Measurements from ENCODE around the gene BICDL2.
"Not testable (repeated sequence)": the region's sequence is repeated elsewhere in the genome, so short reads cannot be mapped to it uniquely, and the experiment has no call there.

BICDL2 gene

DNA sequence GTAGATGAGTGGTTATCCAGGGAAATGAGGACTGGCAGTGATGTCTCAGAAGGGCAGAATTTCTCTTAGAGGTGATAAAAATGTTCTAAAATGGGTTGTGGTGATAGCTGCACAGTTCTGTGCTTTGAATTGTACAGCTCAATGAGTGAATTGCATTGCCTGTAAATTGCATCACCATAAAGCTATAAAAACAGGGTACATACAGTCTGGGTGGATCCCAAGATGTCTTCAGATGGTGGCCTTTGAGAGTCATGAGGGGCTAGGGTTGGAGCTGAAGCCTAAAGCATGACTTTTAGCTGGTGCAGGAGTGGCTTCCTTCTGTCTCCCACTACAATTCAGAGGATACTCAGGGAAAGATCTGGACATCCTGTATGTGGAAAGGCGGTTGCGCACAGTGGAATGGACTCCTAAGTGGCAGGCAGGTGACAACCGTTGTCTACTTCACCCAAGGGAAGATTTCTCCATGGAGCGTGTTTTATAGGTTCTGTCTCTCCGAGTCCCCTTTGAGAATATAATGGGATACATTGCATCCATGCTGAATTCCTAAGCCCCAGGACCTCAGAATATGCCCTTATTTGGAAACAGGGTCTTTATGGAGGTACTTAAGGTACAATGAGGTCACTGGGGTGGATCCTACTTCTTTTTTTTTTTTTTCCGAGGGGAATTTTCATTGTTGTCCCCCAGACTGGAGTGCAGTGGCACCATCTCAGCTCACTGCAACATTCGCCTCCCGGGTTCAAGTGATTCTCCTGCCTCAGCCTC is 27.1 kb upstream of the BICDL2 start:
- DNase-seq (ENCODE audit: low spot score) = no peak

DNA sequence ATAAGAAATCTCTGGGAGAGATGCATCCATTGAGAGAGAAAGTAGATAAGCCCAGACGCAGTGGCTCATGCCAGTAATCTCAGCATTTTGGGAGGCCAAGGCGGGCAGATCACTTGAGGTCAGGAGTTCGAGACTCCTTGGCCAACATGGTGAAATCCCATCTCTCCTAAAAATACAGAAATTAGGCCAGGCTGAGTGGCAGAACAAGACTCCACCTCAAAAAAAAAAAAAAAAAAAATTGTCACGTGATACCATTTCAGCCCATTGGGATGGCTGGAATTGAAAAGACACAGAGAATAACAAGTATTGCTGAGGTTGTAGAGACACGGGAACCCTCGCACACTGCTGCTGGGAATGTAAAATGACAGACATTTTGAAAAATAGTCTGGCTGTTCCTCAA is 25.8 kb upstream of the BICDL2 start:
- DNase-seq (ENCODE audit: low spot score) = no peak

DNA sequence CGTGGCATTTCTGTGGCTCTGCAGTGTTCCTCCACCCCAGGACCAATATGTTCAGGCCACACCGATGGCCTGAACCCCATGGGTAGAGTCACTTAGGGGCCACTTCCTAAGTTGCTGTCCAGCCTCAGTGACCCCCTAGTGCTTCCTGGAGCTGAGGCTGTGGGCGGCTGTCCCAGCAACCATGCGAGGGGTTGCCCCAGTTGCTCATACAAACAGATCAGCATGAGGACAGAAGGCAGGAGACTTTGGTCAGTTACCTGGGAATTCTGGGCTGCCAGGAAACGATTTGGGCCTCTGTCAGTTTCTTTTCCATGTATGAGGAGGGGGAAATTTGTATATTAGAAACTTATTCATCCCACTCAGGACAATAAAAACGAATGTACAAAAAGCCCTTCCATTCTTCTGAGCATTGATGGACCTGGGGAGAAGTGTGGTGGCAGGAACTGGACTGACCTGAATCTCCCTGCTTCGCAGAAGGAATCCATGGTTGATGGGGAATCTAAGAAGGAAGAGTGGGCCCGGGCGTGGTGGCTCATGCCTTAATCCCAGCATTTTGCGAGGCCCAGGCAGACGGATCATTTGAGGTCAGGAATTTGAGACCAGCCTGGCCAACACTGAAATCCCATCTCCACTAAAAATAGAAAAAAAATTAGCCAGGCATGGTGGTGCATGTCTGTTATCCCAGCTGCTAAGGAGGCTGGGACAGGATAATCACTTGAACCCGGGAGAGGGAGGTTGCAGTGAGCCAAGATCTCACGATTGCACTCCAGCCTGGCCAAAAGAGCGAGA is 23.8 kb upstream of the BICDL2 start:
- no peak for DNase-seq (ENCODE audit: low spot score)

DNA sequence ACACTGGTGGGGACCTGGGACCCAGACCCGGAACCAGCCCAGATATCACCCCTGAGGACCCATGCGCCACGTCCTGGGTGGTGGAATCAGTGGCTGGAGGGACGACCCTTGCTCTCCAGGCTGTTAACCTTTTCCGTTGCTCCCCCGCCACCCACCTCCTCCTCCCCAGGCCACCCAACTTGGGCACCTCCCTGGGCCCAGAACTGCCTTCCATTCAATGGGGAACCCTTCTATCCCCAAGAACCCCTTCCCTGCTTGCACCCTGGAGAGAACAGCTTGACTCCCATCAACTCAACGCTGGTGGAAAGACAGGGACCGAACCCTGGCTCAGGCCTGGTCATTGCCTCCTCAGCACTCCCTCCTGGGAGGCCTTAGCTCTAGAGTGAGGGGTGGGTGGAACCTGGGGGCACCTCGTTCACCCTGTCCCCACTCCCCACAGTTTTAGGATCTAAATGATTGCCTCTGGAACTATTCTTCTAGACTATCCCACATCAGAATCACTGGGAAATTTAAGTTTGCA is 23.0 kb upstream of the BICDL2 start:
- DNase-seq (ENCODE audit: low spot score) = no peak

DNA sequence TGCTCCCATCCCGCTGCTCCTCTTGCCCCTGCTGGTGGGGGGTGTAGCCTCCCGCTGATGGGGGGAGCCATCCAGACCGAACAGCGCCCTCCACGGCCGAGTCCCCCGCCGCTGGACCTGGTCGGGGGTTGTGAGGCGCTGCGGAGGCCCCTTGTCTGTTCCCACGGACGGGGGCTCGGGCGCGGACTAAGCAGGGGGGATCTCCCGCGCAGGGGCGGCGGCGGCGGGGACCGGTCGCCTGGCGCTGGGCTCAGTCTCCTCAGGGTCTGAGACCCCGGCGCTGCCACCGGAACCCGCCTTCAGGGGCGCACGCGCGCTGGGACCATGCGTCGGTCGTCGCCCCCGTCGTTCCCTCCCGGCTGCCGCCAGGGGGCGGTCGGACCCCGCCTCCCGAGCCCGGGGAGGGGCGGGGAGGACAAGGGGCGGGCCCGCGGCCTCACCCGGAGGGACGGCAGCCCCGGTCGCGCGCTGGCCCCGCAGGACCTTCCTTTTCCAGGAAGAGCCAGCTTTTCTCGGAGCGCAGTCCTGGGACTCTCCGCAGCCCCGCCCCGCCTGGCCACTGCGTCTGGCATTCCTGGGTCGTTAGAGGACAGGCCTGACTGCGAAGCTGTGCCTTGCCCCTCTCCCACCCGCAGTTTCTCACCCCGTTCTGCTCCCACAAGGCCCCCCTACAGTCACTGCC is 22.4 kb upstream of the BICDL2 start:
- DNase-seq (ENCODE audit: low spot score) = peak; percentile 96

DNA sequence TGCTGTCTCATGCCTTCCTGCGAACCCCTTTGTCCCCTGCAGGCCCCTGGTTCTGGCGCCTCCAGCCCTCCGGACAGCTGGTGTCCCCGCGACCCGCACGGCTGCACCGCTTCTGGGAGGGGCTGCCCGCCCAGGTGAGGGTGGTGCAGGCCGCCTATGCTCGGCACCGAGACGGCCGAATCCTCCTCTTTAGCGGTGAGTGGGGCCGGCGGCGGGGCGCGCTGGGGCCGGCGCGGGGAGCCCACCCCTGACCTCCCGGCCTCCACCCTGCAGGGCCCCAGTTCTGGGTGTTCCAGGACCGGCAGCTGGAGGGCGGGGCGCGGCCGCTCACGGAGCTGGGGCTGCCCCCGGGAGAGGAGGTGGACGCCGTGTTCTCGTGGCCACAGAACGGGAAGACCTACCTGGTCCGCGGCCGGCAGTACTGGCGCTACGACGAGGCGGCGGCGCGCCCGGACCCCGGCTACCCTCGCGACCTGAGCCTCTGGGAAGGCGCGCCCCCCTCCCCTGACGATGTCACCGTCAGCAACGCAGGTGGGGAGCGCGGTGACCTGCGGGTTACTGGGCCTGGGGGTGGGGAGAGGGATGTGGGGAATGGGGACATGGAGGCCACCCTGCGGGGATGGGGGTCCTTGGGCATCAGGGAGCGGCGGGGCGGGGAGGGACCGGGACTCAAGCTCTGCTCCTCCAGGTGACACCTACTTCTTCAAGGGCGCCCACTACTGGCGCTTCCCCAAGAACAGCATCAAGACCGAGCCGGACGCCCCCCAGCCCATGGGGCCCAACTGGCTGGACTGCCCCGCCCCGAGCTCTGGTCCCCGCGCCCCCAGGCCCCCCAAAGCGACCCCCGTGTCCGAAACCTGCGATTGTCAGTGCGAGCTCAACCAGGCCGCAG is 21.6 kb upstream of the BICDL2 start:
- no peak for DNase-seq (ENCODE audit: low spot score)

DNA sequence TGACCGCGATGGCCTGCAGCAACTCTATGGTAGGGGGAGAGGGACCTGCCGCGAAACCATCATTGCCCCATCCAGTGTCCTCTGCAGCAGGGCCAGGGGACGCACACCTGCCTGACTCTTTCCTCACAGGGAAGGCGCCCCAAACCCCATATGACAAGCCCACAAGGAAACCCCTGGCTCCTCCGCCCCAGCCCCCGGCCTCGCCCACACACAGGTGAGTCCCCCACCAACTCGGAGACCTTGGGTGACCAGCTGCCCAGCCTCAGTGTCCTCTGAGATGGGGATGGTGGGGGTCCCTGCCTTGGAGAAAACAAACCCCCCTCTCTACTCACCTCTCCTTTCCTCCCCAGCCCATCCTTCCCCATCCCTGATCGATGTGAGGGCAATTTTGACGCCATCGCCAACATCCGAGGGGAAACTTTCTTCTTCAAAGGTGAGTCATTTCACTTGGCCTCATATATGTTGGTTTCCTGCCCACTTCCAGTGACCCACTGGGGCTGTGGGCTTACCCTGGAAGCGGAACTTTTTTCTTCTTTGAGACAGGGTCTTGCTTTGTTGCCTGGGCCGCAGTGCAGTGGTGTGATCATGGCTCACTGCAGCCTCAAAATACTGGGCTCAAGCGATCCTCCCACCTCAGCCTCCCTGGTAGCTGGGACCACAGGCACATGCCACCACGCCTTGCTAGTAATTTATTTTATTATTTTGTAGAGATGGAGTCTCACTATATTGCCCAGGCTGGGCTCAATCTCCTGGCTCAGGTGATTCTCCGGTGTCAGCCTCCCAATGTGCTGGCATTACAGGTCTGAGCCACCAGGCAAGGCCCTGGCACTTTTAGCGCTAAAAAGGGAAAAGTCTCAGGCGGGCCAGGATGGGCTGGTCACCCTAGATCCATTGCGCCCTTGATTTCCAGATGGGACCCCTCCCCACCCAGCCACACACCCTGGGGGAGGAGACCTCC is 20.7 kb upstream of the BICDL2 start:
- DNase-seq (ENCODE audit: low spot score) = no peak

DNA sequence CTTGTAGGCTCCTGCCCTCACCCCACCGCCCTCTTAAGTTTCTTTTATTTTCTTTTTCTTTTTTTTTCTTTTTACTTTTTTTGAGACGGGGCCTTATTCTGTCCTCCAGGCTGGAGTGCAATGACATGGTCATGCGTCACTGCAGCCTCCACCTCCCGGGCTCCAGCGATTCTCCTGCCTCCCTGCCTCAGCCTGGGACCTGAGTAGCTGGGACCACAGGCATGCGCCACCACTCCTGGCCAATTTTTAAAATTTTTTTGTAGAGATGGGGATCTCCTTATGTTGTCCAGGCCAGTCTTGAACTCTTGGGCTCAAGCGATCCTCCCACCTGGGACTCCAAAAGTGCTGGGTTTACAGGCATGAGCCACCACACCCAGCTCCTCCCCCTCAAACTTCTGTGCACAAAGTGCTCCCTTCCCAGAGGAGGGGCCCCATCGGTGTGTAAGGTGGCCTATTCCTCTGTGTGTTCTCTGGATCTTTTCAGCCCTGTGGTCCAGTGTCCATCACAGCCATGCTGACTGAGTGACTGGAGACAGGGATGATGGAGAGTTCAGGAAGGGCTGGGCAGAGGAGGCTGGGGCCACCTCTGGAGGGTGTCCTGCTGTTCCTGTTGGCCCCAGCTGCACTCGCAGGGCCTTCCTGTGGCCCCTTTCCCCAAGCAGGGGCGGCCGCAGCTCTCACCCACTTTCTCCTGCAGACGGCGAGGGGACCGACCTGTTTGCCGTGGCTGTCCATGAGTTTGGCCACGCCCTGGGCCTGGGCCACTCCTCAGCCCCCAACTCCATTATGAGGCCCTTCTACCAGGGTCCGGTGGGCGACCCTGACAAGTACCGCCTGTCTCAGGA is 19.8 kb upstream of the BICDL2 start:
- DNase-seq (ENCODE audit: low spot score) = no peak

DNA sequence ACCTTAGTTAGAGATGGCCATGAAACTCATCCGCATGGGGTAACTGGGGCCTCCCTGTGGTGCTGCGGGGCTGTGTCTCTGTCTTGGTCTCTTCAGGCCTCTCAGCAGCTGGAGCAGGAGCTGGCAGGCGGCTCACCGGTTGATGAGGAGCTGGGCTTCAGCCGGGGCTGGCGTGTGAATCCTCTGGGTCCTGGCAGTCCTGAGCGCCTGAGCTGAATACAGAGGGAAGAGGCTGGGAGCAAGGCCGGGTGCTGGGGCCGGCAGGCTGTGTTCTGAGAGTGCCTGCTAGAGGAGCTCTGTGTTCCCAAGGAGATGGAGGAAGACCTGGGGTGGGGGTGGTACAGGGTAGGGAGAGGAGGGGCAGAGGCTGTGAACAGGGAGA is 19.0 kb upstream of the BICDL2 start:
- not testable (repeated sequence) for DNase-seq (ENCODE audit: low spot score)

DNA sequence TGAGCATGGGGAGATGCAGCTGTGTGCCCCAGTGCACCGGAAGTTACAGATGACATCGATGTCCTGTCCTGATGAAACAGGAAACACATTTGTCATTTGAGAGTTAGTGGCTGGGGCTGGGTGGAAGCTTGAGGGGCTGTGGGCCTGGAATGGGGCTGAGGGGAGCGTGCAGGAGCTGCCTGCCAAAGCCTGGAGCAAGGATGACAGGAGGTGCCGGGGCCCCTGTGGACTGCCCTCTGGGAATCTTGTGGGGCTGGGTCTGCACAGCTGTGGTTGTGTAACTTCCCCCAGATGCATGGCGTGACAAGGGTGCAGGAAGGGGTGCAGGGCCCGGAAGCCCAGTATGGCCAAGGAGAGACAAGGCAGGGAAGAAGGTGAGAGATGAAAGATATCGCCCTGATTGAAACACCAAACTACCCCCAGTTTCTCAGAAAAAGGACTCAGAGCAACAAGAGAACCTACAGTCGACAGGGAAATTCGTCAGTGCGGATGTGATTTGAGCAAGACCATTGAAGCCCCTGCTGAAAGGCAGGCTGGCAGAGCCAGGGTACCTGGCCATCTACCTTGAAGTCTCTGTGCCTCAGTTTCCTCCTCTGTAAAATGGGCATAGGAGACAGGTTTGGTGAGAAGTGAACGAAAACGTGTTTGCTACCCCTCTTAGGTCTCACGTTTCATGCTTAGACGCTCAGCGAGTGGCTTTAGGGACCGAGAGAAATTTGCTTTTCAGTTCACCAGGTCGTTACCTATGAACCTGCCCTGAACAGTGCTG is 18.4 kb upstream of the BICDL2 start:
- no peak for DNase-seq (ENCODE audit: low spot score)

DNA sequence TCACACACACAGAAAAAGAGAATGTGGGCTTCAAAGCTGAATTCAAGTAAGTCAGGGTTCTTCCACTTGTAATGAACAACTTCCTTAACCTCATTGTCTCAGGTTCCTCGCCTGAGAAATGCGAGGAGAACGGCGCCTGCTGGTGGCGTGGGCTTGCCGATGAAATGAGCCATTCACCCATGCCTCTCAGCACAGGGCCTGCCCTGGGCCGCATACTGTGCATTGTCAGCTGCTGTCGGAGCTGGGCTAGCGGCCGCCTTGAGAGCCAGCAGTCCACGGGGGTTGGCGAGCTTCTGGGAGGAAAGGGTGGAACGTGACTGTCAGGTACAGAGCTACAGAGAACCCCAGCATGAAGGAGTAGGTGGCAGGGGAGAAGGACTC is 16.6 kb upstream of the BICDL2 start:
- not testable (repeated sequence) for DNase-seq (ENCODE audit: low spot score)

DNA sequence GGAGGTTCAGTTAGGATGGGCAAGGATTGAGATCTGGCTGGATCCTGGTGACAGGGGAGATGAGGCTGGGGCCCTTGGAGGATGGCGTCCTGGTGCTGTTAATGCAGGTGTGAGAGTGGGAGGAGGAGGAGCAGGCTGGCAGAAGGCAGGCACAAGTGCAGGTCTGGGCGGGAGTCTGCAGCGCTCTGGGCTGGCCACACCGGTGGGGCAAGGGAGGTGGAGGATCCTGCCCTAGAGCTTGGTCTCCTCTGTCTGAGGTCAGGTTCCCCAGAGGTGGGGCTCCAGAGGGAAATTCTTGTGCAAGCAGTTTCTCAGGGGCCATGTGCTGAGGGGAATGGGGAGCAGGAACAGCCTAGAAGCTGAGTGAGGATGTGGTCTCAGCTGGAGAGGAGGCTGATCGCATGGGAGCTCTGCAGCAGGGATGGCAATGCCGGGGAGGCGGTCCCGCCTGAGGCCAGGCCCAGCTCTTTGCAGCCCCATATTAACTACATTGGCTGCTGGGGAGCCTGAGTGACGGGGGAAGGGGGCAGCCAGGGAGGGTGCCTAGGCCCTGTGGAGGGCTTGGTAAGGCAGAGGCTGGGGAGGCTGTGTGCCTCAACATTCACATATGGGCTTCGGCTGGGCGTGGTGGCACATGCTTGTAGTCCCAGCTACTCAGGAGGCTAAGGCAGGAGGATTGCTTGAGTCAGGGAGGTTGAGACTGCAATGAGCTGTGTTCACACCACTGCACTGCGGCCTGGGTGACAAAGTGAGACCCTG is 16.0 kb upstream of the BICDL2 start:
- not testable (repeated sequence) for DNase-seq (ENCODE audit: low spot score)

DNA sequence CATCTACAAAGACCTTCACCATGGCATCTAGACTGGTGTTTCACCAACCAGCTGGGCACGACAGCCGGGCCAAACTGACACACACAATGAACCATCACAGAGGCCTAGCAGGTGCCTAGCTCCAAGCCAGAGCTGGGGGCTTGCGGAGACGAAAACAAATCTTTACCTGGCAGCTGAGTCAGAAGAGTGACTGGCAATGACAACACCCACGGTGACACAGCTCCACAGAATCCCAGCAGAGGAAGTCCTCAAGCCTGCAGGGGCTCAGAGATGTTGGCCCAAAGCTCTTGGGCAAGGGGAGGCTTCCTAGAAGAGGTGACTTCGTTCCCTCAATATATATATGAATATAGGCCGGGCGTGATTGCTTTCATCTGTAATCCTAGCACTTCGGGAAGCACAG is 14.8 kb upstream of the BICDL2 start:
- DNase-seq (ENCODE audit: low spot score) = no peak

DNA sequence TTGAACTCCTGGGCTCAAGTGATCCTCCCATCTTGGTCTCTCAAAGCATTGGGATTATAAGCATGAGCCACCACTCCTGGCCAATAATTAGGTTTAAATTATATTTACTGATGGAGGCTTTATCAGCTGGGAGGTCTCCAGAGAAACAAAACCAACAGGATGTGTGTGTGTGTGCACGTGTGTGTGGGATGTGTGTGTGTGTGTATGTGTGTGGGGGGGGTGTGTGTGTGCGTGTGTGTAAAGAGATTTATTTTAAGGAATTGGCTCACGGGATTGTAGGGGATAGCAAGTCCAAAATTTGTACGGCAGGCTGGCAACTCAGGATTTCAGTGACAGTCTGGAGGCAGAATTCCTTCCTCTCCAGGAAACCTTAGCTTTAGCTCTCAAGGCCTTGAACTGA is 14.3 kb upstream of the BICDL2 start:
- no peak for DNase-seq (ENCODE audit: low spot score)

DNA sequence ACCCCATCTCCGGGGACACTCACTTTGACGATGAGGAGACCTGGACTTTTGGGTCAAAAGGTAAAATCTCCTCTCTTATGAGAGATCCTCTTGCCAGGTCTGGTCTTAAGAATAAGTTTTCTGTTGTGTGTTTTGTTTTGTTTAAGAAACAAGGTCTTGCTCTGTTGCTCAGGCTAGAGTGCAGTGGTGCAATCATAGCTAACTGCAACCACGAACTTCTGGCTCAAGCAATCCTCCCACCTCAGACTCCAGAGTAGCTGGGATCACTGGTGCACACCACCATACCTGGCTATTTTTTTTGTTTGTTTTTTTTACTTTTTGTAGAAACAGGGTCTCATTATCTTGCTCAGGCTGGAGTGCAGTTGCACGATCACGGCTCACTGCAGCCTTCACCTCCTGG is 13.7 kb upstream of the BICDL2 start:
- DNase-seq (ENCODE audit: low spot score) = no peak

DNA sequence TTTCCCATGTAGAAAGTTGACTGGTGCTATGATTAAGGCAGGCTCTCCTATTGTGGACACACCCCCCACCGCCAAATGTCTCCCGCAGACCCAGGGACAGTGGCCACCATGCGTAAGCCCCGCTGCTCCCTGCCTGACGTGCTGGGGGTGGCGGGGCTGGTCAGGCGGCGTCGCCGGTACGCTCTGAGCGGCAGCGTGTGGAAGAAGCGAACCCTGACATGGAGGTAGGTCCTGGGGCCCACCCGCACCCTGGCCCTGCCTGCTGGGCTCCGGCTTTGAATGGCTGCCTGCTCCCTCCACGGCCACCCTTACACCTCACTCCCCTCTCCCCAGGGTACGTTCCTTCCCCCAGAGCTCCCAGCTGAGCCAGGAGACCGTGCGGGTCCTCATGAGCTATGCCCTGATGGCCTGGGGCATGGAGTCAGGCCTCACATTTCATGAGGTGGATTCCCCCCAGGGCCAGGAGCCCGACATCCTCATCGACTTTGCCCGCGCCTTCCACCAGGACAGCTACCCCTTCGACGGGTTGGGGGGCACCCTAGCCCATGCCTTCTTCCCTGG is 13.3 kb upstream of the BICDL2 start:
- DNase-seq (ENCODE audit: low spot score) = no peak

DNA sequence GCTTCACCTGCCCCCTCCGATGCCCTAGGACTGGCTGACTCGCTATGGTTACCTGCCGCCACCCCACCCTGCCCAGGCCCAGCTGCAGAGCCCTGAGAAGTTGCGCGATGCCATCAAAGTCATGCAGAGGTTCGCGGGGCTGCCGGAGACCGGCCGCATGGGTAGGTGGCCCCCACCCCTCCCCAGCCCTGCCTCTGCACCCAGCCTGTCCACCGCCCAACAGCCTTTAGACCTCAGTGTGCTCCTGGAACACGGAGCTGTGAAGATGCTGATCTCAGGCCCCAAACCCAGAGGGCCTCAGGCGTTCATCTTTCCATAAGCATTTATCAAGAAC is 10.6 kb upstream of the BICDL2 start:
- DNase-seq (ENCODE audit: low spot score) = no peak

Measured in AG08395 (cell line).